SK-N-MC (cell line): ENCODE results near the gene B9D1.

Experiments
- DNase-seq: peaks from one replicate; pipeline ENCODE4 v3.0.0-alpha.2; 2011; ENCODE audit warnings: low read depth, low spot score
- H3K27ac ChIP-seq: fragments of 200-600 bp; sonication (generic); 2 replicates; pipeline ENCODE4 v1.5.1; 2016; ENCODE audit warnings: mixed run types
- H3K36me3 ChIP-seq: fragments of 200-600 bp; sonication (generic); 2 replicates; pipeline ENCODE4 v1.6.1; 2017; ENCODE audit warnings: antibody characterized with exemption, low read length, mixed read lengths; ENCODE audit not compliant: insufficient read depth
- H3K4me3 ChIP-seq: fragments of 200-600 bp; sonication (generic); 2 replicates; pipeline ENCODE4 v1.5.1; 2016
- H3K9ac ChIP-seq: fragments of 200-600 bp; sonication (generic); 2 replicates; pipeline ENCODE4 v1.8.0; 2017; ENCODE audit warnings: mixed run types, mixed read lengths; ENCODE audit not compliant: insufficient read length
- H3K9me3 ChIP-seq: fragments of 200-600 bp; sonication (generic); 2 replicates; pipeline ENCODE4 v1.6.1; 2017; ENCODE audit warnings: low read depth, mild to moderate bottlenecking, antibody characterized with exemption, low read length, moderate library complexity, mixed read lengths
- EZH2 ChIP-seq: fragments of 200-600 bp; sonication (generic); IDR thresholded peaks from one replicate; pipeline ENCODE4 v1.6.1; 2017; ENCODE audit warnings: antibody characterized with exemption
- FOXP2 ChIP-seq: optimal IDR thresholded peaks from 2 replicates; pipeline ENCODE3; 2011; ENCODE audit warnings: mild to moderate bottlenecking, moderate library complexity; ENCODE audit not compliant: insufficient read depth; ENCODE audit errors: extremely low read length, control extremely low read depth
- POLR2AphosphoS5 ChIP-seq: IDR thresholded peaks from 2 replicates; pipeline ENCODE4 v1.6.1; 2012; ENCODE audit warnings: mild to moderate bottlenecking, low read depth, low read length, borderline replicate concordance

Gene B9D1

GRCh38 chr17:19311421-19312215, 50.9 kb downstream of the B9D1 start:
- no peak for DNase-seq
- Histone ChIP-seq H3K9me3 (no peaks in the 10 kb centered on the region), H3K36me3 (peaks cover 7% of the 10 kb centered on the region; the same call in 1 of the 2 replicates), H3K9ac (no peak overlapping the region), H3K4me3 (no peak overlapping the region), H3K27ac (no peak overlapping the region)
- TF ChIP-seq FOXP2 (no peak), POLR2AphosphoS5 (no peak), EZH2 (no peak)

GRCh38 chr17:19311016-19311415, 51.5 kb downstream of the B9D1 start:
- H3K4me3 ChIP-seq, result no peak overlapping the region
- H3K27ac ChIP-seq, result no peak overlapping the region
- no peaks in the 10 kb centered on the region for H3K9me3 ChIP-seq
- H3K36me3 ChIP-seq, result peaks cover 7% of the 10 kb centered on the region; the same call in 1 of the 2 replicates
- TF ChIP-seq FOXP2 (no peak), EZH2 (no peak), POLR2AphosphoS5 (no peak)
- H3K9ac ChIP-seq, result no peak overlapping the region
- DNase-seq, result no peak

- H3K4me3 ChIP-seq, result no peak overlapping the region
- TF ChIP-seq POLR2AphosphoS5, result no peak
- TF ChIP-seq EZH2, result no peak
- no peak for TF ChIP-seq FOXP2
- H3K36me3 ChIP-seq, result peaks cover 7% of the 10 kb centered on the region; the same call in 1 of the 2 replicates
- no peak overlapping the region for H3K9ac ChIP-seq
- H3K9me3 ChIP-seq, result no peaks in the 10 kb centered on the region
- no peak overlapping the region for H3K27ac ChIP-seq
- no peak for DNase-seq
Measured at GRCh38 chr17:19310151-19310550, 52.4 kb downstream of the B9D1 start.

GRCh38 chr17:19309701-19310100, 52.8 kb downstream of the B9D1 start:
- Histone ChIP-seq H3K9ac (no peak overlapping the region), H3K27ac (no peak overlapping the region), H3K4me3 (no peak overlapping the region), H3K9me3 (no peaks in the 10 kb centered on the region), H3K36me3 (peaks cover 7% of the 10 kb centered on the region; the same call in 1 of the 2 replicates)
- TF ChIP-seq EZH2 (no peak), POLR2AphosphoS5 (no peak)
- no peak for DNase-seq

GRCh38 chr17:19308398-19308797, 54.1 kb downstream of the B9D1 start:
- H3K9ac ChIP-seq, result no peak overlapping the region
- no peak overlapping the region for H3K4me3 ChIP-seq
- no peak overlapping the region for H3K27ac ChIP-seq
- peaks cover 7% of the 10 kb centered on the region; the same call in 1 of the 2 replicates for H3K36me3 ChIP-seq
- TF ChIP-seq EZH2 (no peak), FOXP2 (no peak), POLR2AphosphoS5 (no peak)
- no peaks in the 10 kb centered on the region for H3K9me3 ChIP-seq
- DNase-seq, result no peak

- no peak for DNase-seq
- no peak overlapping the region for H3K4me3 ChIP-seq
- H3K36me3 ChIP-seq, result peaks cover 7% of the 10 kb centered on the region; the same call in 1 of the 2 replicates
- no peak for TF ChIP-seq FOXP2
- H3K27ac ChIP-seq, result no peak overlapping the region
- no peak overlapping the region for H3K9ac ChIP-seq
- no peaks in the 10 kb centered on the region for H3K9me3 ChIP-seq
Measured at GRCh38 chr17:19307521-19307920, 55.0 kb downstream of the B9D1 start.

GRCh38 chr17:19306160-19307111, 56.1 kb downstream of the B9D1 start:
- H3K4me3 ChIP-seq, result no peak overlapping the region
- no peak overlapping the region for H3K27ac ChIP-seq
- DNase-seq, result no peak
- no peak for TF ChIP-seq EZH2
- TF ChIP-seq POLR2AphosphoS5, result no peak
- TF ChIP-seq FOXP2, result no peak
- H3K36me3 ChIP-seq, result no peaks in the 10 kb centered on the region
- H3K9ac ChIP-seq, result no peak overlapping the region
- no peaks in the 10 kb centered on the region for H3K9me3 ChIP-seq

GRCh38 chr17:19305761-19306159, 56.8 kb downstream of the B9D1 start:
- H3K27ac ChIP-seq, result no peak overlapping the region
- TF ChIP-seq EZH2 (no peak), POLR2AphosphoS5 (no peak), FOXP2 (no peak)
- no peak for DNase-seq
- no peaks in the 10 kb centered on the region for H3K36me3 ChIP-seq
- H3K4me3 ChIP-seq, result no peak overlapping the region
- no peaks in the 10 kb centered on the region for H3K9me3 ChIP-seq
- no peak overlapping the region for H3K9ac ChIP-seq
